ENCODE results near the gene JAKMIP2.

The JAKMIP2 gene

DNA sequence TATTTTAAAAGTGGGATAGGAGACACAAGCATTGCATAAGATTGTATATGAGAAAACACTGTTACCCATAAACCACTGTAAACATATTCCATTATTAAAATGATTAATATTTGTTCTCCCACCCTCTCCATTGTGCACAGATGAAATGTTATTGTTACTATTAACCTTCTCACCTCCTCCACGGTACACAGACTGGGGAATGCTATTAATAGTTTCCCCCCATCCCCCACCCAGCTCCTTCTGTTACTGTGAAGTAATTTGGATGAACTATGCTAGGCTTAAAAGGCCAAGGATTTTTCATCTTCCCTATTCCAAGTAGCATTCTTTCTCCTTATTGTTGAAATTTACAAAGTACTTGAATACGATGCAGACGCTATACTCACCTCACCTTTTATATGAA lies 91.4 kb downstream of the JAKMIP2 start:
- no peak for DNase-seq

DNA sequence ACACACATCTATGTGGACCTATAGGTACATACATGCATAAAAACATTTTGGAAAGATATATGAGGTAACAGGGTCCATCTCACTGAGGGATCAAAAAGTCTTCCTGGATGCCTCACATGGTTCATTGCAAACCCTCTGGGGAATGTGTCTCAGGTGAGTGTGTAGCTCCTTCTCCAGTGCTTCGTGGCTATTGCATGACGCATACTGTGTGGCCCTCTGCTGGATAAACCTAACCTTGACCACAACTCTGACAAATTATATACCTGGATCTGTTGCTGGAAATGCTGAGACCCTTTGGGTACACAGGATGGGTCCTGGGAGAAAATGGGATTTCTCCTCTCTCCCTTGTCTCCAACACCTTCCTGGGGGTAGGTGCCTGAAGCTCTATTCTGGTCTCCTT lies 91.9 kb downstream of the JAKMIP2 start:
- DNase-seq = no peak

DNA sequence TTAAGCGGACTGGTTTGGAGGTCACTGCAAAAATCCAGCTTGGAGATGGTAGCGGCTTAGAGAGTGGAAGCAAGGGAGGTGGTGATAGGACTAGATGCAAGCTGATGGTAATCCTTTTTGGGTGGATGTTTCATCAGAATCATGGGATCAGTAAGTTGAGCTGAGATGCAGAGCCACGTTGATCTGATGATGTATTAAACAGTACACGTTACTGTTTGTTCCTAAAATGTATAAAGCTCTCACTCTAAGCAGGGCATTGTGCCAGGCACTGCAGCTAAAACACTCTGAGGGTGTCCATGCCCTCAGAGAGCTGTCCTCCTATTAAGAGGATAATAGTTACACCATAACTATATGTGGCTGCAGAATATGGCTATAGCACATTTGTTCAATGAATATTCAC lies 93.1 kb downstream of the JAKMIP2 start:
- no peak for DNase-seq

DNA sequence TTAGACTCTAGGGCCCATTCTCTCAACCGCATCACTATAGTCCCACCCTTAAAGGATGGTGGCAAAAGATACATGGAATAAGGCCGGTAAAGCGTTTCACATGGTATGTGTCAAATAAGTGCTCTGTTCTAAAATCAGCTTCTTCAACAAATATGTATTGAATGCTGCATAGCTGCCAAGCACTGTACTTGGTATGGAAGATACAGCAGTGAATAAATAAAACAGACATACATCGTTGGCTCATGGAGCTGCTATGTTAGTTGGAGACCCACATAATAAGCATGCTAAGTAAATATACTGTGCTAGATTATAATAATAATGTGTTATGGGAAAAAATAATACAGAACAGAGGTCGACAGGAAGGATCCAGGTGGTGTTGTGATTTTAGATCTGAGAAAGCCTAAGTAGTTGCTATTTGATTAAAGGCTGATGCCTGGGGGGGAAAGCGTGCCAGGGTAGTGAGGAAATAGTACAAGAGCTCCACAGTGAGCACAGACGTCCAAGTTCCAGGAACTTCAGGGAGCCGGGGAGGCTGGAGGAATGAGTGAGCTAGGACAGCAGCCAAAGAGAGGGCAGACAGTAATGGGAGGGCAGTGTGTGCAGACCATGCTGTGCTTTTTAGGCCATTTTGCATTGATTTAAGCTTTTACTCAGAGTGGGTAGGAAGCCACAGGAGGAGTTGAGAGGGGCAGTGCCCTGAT lies 93.7 kb downstream of the JAKMIP2 start:
- DNase-seq = no peak

DNA sequence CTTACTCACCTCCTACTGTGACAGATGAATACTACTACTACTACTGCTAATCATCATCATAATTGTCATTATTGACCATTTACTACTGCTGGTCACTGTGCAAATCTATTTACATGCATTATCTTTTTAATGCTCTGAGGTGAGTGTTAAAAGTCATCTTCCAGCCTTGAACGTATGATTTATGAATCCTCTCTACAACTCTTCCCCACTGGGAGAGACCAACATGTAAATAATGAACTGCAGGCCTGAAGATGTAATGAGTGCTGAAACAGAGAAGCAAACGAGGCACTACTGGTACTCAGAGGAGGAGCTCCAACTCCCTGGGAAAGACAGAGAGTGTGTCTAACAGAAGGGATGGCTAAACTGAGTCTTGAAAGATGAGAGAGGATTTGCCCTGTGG lies 95.4 kb downstream of the JAKMIP2 start:
- DNase-seq = no peak

- no peak for DNase-seq
Observed at GRCh38 chr5:147686421-147686820, 96.1 kb downstream of the JAKMIP2 start.

GRCh38 chr5:147685993-147686392 lies 96.5 kb downstream of the JAKMIP2 start:
- DNase-seq = no peak

- DNase-seq = no peak
Observed at GRCh38 chr5:147675168-147675567, 107.4 kb downstream of the JAKMIP2 start.

DNA sequence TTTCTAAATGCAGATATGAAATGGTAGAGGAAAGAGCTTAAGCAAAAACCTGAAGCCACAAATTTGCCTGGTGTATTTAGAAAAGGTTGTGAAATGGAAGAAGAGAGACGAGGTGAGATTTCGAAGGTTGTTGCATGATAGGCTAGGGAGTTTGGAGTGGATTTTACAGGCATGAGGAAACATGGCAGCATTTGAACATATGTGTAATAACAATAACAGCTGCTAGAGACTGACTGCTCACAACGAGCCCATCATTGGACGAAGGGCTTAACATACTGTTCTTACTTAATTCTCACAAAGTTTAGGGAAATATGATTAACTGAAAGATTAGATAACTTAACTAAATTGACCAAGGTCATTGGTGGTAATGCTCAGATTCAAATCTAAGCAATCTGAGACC lies 108.1 kb downstream of the JAKMIP2 start:
- DNase-seq = no peak

- DNase-seq = no peak
Observed at GRCh38 chr5:147673791-147674190, 108.7 kb downstream of the JAKMIP2 start.

GRCh38 chr5:147673266-147673665 lies 109.3 kb downstream of the JAKMIP2 start:
- DNase-seq = no peak

DNA sequence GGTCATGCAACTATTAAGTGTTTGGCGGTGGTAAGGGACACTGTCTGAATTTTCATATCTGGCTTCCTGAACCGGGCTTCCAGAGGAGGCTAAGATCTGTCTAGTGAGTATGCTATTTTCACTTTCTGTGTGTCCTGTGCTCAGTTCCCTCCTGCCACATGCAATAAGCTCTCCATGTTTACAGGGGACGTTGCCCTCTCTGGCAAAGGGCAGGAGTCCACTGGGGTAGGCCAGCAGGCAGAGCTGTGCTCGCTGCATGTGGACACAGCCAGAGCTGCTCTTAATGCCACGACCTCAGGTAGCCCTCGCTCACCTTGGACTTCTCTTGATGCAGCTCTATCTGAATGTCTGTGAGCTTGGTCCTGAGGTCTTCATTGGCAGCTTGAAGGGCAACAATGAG lies 111.2 kb downstream of the JAKMIP2 start:
- no peak for DNase-seq

DNA sequence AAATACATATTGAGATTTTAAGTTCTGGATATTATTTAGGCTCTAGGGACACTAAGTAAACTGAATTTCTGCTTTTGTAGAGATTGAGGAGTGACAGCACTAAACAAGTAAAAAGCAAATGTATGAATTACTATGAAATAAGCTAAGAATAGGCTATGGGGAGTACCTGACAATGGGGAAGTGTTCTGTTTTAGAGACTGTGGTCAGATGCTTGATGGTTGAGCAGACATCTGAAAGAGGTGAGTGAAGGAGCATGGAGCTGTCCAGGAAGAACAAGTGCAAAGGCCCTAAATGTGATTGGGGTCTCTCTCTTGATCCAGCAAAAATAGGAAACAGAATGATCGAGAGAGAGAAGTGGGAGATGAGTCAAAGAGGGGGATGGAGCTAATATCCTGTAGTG lies 111.7 kb downstream of the JAKMIP2 start:
- no peak for DNase-seq

DNA sequence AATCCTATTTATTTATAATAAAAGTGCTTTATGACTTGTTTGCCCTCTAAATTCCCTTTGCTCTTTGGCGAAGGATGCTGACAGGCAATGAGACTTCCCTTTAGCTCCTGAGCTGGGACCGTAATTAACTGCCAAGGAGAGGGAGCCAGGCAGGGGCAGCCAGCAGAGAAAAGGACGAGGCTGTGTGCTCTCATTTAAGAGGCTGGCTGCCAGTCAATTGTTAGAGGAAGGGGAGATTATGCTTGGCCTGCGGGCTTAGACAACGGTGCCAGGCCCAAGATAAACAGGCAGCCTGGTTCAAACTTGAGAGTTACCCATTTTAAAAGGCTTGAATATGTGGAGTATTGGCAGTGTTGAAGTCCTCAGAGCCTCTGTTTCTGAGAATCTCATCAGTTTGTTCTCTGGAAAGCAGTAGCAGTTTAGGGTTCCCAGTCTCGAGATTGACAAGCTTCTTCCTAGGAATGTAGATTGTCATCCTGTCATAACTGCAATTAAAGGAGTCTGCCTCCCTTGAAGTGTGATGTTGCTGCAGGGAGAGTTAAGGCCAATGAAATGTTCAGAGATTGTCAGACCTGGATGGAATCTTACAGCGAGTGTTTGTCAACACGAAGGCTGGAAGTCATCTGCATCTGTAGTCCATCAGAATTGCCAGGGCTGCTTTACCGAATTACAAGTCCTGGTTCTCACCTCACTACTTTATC lies 113.2 kb downstream of the JAKMIP2 start:
- DNase-seq = no peak

DNA sequence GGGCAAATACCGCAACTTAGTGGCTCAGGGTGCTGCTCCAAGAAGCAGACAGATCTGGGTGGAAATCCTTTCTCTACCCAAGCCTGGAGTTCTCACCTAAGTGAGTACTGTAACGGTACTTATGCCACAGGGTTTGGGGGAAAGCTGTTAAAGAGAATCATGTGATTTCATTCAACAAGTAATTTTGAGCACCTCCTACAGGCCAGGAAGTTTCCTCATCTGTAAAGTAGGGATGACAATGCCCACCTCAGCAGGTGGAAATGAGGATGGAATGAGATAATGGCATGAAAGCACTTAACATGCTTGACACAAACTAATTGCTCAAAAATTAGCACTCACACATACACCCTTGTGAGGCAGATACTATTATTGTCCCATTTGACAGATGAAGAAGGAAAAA lies 114.1 kb downstream of the JAKMIP2 start:
- DNase-seq = no peak

- DNase-seq = no peak
Observed at GRCh38 chr5:147667363-147667762, 115.2 kb downstream of the JAKMIP2 start.

- DNase-seq = no peak
Observed at GRCh38 chr5:147666419-147666818, 116.1 kb downstream of the JAKMIP2 start.

DNA sequence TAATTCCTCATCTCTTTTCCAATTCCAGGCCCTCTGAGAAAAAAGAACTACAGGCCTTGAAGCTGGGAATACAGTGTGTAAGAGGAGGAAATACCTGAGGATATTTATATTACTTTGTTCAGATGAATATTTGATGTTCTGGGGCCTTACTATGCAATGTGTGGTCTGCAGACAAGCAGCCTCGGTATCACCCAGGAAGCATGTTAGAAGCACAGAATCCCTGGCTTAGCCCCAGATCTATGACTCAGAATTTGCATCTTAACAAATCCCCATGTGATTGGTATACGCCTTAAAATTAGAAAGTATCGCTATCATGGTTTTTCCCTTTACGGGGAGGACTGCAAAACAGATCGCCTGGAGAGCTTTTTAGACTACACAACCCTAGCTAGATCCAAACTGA lies 121.0 kb downstream of the JAKMIP2 start:
- no peak for DNase-seq

DNA sequence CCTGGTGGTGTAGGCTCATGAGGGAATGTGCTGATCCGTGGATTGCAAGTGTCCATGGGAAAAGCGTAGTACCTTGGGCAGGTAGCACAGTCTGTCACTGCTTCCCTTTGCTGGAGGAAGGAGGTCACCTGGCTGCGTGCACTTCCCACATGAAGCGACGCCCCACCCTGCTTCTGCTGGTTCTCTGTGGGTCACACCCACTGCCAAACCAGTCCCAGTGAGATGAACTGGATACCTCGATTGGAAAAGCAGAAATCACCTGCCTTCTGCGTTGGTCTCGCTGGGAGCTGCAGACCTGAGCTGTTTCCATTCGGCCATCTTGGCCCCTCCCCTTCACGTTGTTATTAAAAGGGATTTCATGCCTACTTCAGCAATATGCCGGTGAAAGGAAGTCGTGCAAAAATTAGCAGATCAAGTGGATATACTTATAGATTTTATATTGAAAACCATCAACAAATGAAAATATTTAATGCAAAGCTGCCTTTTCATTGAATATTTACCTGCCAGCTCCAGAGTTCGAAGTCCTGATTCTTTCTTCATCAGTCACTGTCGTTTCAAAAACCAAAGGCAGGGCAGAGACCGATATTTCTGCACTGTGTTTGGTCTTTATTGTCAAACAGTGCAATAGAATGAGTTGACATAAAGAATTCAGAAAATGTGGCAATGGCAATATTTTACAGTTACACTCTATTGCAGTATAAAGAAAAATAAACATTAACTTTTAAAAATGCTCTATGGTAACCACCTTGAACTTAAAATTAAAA lies 123.2 kb downstream of the JAKMIP2 start:
- DNase-seq = no peak

DNA sequence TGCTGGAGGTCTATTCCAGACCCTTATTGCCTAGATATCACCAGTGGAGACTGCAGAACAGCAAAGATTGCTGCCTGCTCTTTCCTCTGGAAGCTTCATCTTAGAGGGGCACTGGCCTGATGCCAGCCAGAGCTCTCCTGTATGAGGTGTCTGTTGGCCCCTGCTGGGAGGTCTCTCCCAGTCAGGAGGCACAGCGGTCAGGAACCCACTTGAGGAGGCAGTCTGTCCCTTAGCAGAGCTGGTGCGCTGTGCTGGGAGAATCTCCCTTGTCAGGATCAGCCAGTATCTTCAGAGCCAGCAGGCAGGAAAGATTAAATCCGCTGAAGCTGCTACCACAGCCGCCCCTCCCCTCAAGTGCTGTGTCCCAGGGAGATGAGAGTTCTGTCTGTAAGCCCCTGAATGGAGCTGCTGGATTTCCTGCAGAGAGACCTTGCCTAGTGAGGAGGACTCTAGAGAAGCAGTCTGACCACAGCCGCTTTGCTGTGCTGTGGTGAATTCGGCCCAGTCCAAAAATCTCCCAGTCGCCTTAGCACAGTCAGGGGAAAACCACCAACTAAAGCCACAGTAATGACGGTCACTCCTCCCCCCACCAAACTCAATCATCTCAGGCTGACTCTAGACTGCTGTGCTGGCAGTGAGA lies 124.1 kb downstream of the JAKMIP2 start:
- DNase-seq = no peak

GRCh38 chr5:147648597-147648996 lies 133.9 kb downstream of the JAKMIP2 start:
- DNase-seq = no peak

GRCh38 chr5:147645197-147645596 lies 137.3 kb downstream of the JAKMIP2 start:
- DNase-seq = no peak

GRCh38 chr5:147644460-147644859 lies 138.1 kb downstream of the JAKMIP2 start:
- no peak for DNase-seq

- DNase-seq = no peak
Observed at GRCh38 chr5:147643142-147643541, 139.4 kb downstream of the JAKMIP2 start.
